H9 (cell line): ENCODE measurements around the gene NCS1. TPM values are rescaled to one million over a fixed set of nuclear protein-coding genes. Genes with fewer than 3 reads are reported as not detected.

Experiments
- DNase-seq: peaks from one replicate; pipeline ENCODE4 v3.0.0-alpha.2; 2017
- H2AFZ ChIP-seq: one replicate; pipeline ENCODE4 v1.6.1; 2013; ENCODE audit warnings: mild to moderate bottlenecking, low read length, control low read depth, moderate library complexity
- H2AK5ac ChIP-seq: 2 replicates; pipeline ENCODE4 v1.6.1; 2013; ENCODE audit warnings: low read length, control low read depth, mixed read lengths; ENCODE audit not compliant: insufficient read length
- H2BK120ac ChIP-seq: one replicate; pipeline ENCODE4 v1.6.1; 2013; ENCODE audit warnings: low read depth, mild to moderate bottlenecking, low read length, control low read depth, inconsistent platforms; ENCODE audit not compliant: poor library complexity, severe bottlenecking
- H2BK12ac ChIP-seq: 2 replicates; pipeline ENCODE4 v1.6.1; 2013; ENCODE audit warnings: low read length, control low read depth, mixed read lengths, low read depth; ENCODE audit not compliant: insufficient read length
- H2BK15ac ChIP-seq: 2 replicates; pipeline ENCODE4 v1.6.1; 2013; ENCODE audit warnings: low read depth, low read length, control low read depth
- H2BK20ac ChIP-seq: one replicate; pipeline ENCODE4 v1.6.1; 2013; ENCODE audit warnings: low read depth, mild to moderate bottlenecking, low read length, control low read depth, inconsistent platforms; ENCODE audit not compliant: poor library complexity, severe bottlenecking
- H2BK5ac ChIP-seq: 2 replicates; pipeline ENCODE4 v1.6.1; 2013; ENCODE audit warnings: low read length, control low read depth, mixed read lengths; ENCODE audit not compliant: insufficient read length
- H3K14ac ChIP-seq: 2 replicates; pipeline ENCODE4 v1.6.1; 2013; ENCODE audit warnings: low read length, control low read depth; ENCODE audit not compliant: insufficient read depth
- H3K18ac ChIP-seq: 2 replicates; pipeline ENCODE4 v1.6.1; 2013; ENCODE audit warnings: low read depth, mild to moderate bottlenecking, mixed read lengths, low read length, control low read depth; ENCODE audit not compliant: insufficient read length
- H3K23ac ChIP-seq: 2 replicates; pipeline ENCODE4 v1.6.1; 2013; ENCODE audit warnings: low read length, control low read depth, mixed read lengths, low read depth; ENCODE audit not compliant: insufficient read length
- H3K23me2 ChIP-seq: 2 replicates; pipeline ENCODE4 v1.6.1; 2013; ENCODE audit warnings: low read depth, mild to moderate bottlenecking, mixed read lengths, low read length, control low read depth; ENCODE audit not compliant: insufficient read length, poor library complexity, severe bottlenecking
- H3K27ac ChIP-seq: 2 replicates; pipeline ENCODE4 v1.5.1; 2013; ENCODE audit warnings: low read length, control low read depth, mixed read lengths, low read depth; ENCODE audit not compliant: insufficient read length
- H3K27me3 ChIP-seq: 2 replicates; pipeline ENCODE4 v1.6.1; 2013; ENCODE audit warnings: low read length, control low read depth, inconsistent platforms; ENCODE audit not compliant: insufficient read depth
- H3K4ac ChIP-seq: 2 replicates; pipeline ENCODE4 v1.6.1; 2013; ENCODE audit warnings: low read depth, mild to moderate bottlenecking, control low read depth, inconsistent platforms, low read length, moderate library complexity
- H3K4me1 ChIP-seq: 2 replicates; pipeline ENCODE4 v1.6.1; 2013; ENCODE audit warnings: low read length, control low read depth, inconsistent platforms; ENCODE audit not compliant: insufficient read depth
- H3K4me2 ChIP-seq: 2 replicates; pipeline ENCODE4 v1.6.1; 2013; ENCODE audit warnings: low read length, control low read depth, mixed read lengths; ENCODE audit not compliant: insufficient read length, insufficient read depth
- H3K56ac ChIP-seq: 2 replicates; pipeline ENCODE4 v1.6.1; 2013; ENCODE audit warnings: low read depth, mild to moderate bottlenecking, mixed read lengths, low read length, control low read depth; ENCODE audit not compliant: insufficient read length
- H3K79me1 ChIP-seq: 2 replicates; pipeline ENCODE4 v1.6.1; 2013; ENCODE audit warnings: low read depth, mild to moderate bottlenecking, moderate library complexity, low read length, control low read depth, inconsistent platforms; ENCODE audit not compliant: insufficient read depth, poor library complexity, severe bottlenecking
- H3K79me2 ChIP-seq: 2 replicates; pipeline ENCODE4 v1.6.1; 2013; ENCODE audit warnings: low read length, control low read depth, inconsistent platforms; ENCODE audit not compliant: insufficient read depth
- H3K9ac ChIP-seq: 2 replicates; pipeline ENCODE4 v1.6.1; 2013; ENCODE audit warnings: low read length, control low read depth, mixed read lengths; ENCODE audit not compliant: insufficient read length; ENCODE audit errors: extremely low read depth
- H3K9me3 ChIP-seq: one replicate; pipeline ENCODE4 v1.6.1; 2013; ENCODE audit warnings: low read depth, low read length, inconsistent platforms; ENCODE audit not compliant: control insufficient read depth
- H3T11ph ChIP-seq: one replicate; pipeline ENCODE4 v1.6.1; 2013; ENCODE audit warnings: mild to moderate bottlenecking, low read length, control low read depth, inconsistent platforms
- H4K20me1 ChIP-seq: one replicate; pipeline ENCODE4 v1.6.1; 2013; ENCODE audit not compliant: control insufficient read depth, insufficient read length, insufficient read depth
- H4K5ac ChIP-seq: 2 replicates; pipeline ENCODE4 v1.6.1; 2013; ENCODE audit warnings: low read depth, mild to moderate bottlenecking, mixed read lengths, low read length, control low read depth; ENCODE audit not compliant: insufficient read length
- H4K8ac ChIP-seq: replicated peaks from 2 replicates; pipeline ENCODE4 v1.6.1; 2013; ENCODE audit warnings: low read length, control low read depth, mixed read lengths, low read depth; ENCODE audit not compliant: insufficient read length
- H4K91ac ChIP-seq: 2 replicates; pipeline ENCODE4 v1.6.1; 2013; ENCODE audit warnings: low read depth, mild to moderate bottlenecking, moderate library complexity, mixed read lengths, low read length, control low read depth; ENCODE audit not compliant: insufficient read length
- H3K27ac Mint-ChIP-seq, 3 experiments: 2 replicates in 2 of 3; 3 replicates in 1 of 3; pipeline ENCODE4 v1.8.0; 2020 to 2021; ENCODE audit warnings: mixed read lengths in 3 of 3, mild to moderate bottlenecking in 1 of 3, moderate library complexity in 1 of 3
- H3K27me3 Mint-ChIP-seq: 2 replicates; pipeline ENCODE4 v1.8.0; 2021; ENCODE audit warnings: low read depth, mild to moderate bottlenecking, moderate library complexity, mixed read lengths
- H3K36me3 Mint-ChIP-seq, 3 experiments: 2 replicates in 2 of 3; 3 replicates in 1 of 3; pipeline ENCODE4 v1.8.0; 2020 to 2021; ENCODE audit warnings: low read depth in 3 of 3, mixed read lengths in 3 of 3; ENCODE audit not compliant: insufficient read depth in 1 of 3
- H3K4me1 Mint-ChIP-seq, 2 experiments: 2 replicates each; pipeline ENCODE4 v1.8.0; 2020; ENCODE audit warnings: mixed read lengths in 2 of 2
- H3K4me3 Mint-ChIP-seq, 2 experiments: 2 replicates in 1 of 2; 3 replicates in 1 of 2; pipeline ENCODE4 v1.8.0; 2020 to 2021; ENCODE audit warnings: mild to moderate bottlenecking in 2 of 2, mixed read lengths in 2 of 2, moderate library complexity in 1 of 2
- H3K9me3 Mint-ChIP-seq, 2 experiments: 2 replicates in 1 of 2; 3 replicates in 1 of 2; pipeline ENCODE4 v1.8.0; 2020; ENCODE audit warnings: mild to moderate bottlenecking in 2 of 2, mixed read lengths in 2 of 2, moderate library complexity in 1 of 2
- CTCF ChIP-seq: fragments of 200-600 bp; sonication (generic); conservative IDR thresholded peaks from 3 replicates; pipeline ENCODE4 v1.8.0; 2021; ENCODE audit warnings: antibody characterized with exemption, mild to moderate bottlenecking
- WGBS: extraction: QIAGEN DNeasy Blood & Tissue Kit; methylation state at CpG from one replicate; pipeline ENCODE4 v1.1.7; 2013; ENCODE audit warnings: missing lambda C conversion rate, low lambda C conversion rate, mixed read lengths; ENCODE audit not compliant: insufficient read length; ENCODE audit errors: extremely low coverage; 5-methylcytosine and 5-hydroxymethylcytosine counted together
- total RNA-seq: library from RNA; stranded (reverse); gene quantifications from 2 replicates; pipeline ENCODE4 v1.2.1, GENCODE V29; 2021

Gene NCS1
- total RNA-seq, 1 experiment from 2014 or later: 38.1 TPM

- Histone ChIP-seq H4K8ac (no peak overlapping the region), H2BK12ac (no peak overlapping the region), H3K14ac (no peak overlapping the region), H3K4me1 (no peaks in the 10 kb centered on the region), H3K9me3 (no peaks in the 10 kb centered on the region), H2BK5ac (no peak overlapping the region), H2BK20ac (no peak overlapping the region), H2AK5ac (no peak overlapping the region), H4K5ac (no peak overlapping the region), H3K9ac (no peak overlapping the region), H2BK120ac (no peak overlapping the region), H3K79me2 (no peaks in the 10 kb centered on the region), H2BK15ac (no peak overlapping the region), H3K18ac (no peak overlapping the region), H3K23me2 (no peaks in the 10 kb centered on the region), H3K27me3 (no peaks in the 10 kb centered on the region), H3K4ac (no peak overlapping the region), H3K27ac (no peak overlapping the region), H3K79me1 (no peaks in the 10 kb centered on the region), H3K23ac (no peak overlapping the region), H4K20me1 (no peaks in the 10 kb centered on the region), H2AFZ (no peak overlapping the region), H3T11ph (no peak overlapping the region), H3K4me2 (no peak overlapping the region), H4K91ac (no peak overlapping the region), H3K56ac (no peak overlapping the region)
- Mint-ChIP-seq H3K36me3 (no peaks in the 10 kb centered on the region), H3K9me3 (no peaks in the 10 kb centered on the region), H3K27me3 (peaks cover 9% of the 10 kb centered on the region), H3K27ac (no peak overlapping the region), H3K4me1 (peaks cover 7 to 9% of the 10 kb centered on the region in 2 experiments), H3K4me3 (no peak overlapping the region)
- WGBS: no CpG with 5 or more reads among the region's 3 CpGs
- no peak for DNase-seq
- TF ChIP-seq CTCF: no peak
These were observed 73.9 kb downstream of the NCS1 start for GRCh38 chr9:130246126-130246525.
